DMS 273 (cell line): ENCODE results near the gene CHD1.

Experiments
- DNase-seq: peaks from one replicate; lab custom pipeline; 2025; ENCODE audit not compliant: unreplicated experiment; lab: John Stamatoyannopoulos, UW

The CHD1 gene

DNA sequence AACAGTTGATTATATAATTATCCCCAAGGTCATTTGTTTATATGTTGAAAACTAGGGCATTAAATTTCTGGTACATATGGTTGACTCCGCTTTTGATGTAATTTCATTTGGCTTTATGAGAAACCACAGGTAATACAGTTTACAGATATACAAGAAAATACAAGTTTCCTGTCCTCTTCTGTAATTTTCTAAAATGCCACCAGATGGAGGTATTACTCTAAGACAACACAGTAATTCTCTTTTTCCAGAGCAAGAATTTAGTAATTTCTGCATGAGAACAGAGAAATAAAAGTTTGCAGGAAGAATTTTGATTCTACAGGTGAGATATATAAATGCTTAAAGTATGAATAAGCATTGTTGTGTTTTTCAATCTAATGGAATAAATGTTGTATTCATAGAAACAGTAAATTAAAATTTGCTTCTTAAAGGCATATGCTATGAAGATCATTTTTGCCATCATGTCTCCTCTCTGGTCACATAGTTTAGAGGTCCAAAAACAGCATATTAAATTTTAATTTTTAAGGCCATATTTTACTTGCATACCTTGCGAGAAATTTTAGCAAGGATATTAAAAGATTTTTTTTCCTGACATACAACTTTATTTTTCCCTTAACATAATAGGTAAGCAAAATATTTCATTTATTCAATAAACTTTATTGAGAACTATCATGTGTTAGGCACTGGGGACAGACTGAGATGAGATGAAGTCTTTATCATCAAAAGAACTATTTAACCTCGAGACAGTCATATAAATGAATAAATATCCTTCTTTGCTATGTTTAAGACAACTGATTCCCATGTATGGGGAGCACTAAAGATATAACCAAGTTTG, 22.7 kb downstream of the CHD1 start:
- peak; percentile 65 for DNase-seq

DNA sequence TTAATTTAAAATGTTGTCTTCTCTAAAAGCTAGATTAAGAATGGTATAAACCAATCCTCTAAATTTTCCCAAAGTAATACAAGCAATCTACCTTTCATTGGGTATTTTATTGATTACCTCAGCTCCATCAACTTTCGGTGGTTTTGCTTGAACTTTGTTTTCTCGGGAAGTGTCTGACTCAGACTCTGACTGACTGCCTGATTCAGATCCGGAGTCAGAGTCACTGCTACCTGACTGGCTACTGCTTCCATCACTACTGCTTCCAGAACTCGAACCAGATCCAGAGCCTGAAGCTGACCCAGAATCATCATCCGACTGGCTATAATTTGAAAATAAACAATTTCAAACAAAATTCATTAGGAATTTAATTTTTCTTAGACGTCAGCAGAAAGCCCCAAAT, 24.0 kb downstream of the CHD1 start:
- DNase-seq: no peak

DNA sequence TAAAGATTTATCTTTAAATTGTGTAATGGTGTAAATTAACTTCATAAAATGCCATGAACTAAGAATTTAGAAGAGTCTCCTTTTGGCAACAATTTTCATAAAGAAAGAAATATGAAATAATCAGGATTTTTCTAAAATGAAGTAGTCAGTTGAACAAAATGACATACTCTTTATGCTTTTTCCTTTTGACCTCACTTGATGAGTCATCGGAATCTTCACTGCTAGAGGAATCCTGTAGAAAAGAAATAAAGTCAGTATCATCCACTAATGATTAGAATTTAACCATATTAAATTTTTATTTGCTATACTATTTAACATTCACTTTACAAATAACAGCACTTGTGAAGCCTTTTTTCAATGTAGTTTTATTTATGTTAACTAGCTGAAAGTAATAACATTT, 26.1 kb downstream of the CHD1 start:
- DNase-seq: no peak

DNA sequence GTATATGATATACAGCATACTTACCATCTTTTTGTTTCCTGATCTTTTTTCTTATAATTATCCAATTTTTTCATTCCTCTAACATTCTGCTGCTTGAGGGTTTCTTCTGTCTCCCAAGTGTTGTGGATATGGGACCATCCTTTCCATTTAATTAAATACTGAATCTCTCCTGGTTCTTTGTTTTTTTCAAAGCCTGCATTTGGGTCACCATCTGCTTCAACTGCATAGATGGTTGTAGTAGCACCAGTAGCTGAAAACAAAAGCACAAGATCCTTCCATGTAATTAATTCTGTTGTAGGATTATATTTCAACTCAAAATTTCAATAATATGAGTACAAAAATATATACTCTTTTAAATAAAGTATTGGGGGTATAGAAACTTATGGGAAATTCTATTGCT, 29.4 kb downstream of the CHD1 start:
- no peak for DNase-seq

DNA sequence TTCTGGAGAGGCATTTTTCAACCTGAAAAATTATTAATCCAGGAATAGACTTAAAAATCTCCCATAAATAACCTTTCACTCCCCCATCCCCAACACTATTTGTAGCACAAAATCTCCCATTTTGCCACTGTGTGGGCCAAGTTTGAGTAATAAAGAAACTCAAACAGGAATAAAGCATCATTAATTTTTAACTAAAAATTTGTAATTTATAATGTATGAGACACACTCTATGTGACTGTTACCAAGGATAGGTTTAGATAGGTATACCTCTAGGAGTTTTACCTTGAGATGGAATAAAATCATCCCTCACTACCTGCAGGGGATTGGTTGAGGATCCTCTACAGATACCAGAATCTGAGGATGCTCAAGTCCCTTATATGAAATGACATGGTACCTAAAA, 30.1 kb downstream of the CHD1 start:
- no peak for DNase-seq

DNA sequence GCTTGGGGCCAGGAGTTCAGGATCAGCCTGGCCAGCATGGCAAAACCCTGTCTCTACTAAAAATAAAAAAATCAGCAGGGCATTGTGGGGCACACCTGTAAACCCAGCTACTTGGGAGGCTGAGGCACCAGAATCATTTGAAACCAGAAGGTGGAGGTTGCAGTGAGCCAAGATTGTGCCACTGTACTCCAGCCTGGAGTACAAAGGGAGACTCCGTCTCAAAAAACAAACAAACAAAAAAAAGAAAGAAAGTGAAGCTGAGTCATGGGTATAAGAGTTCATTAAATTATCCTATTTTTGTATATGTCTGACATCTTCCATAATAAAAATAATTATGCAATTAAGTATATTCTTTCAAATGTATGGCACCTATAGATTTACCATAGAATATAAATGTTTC, 37.2 kb downstream of the CHD1 start:
- DNase-seq: no peak

DNA sequence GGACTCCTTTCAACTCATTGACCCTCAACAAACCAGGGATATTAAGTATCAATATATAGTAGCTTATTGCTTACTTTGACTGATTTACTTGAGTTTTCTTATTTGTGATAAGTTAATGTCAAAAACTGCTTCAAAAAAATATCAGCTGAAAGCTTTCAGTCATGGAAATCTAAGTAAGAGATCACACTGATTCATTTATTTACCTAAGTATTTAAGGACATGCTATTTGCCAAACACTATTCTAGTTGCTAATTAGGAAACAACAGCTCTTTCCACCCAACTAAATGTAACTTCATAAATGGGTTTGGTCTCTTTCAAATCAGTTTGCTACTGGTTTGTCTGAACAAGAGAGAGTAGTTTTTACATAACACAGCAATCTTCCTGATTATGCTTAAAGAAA, 48.2 kb downstream of the CHD1 start:
- DNase-seq: no peak

DNA sequence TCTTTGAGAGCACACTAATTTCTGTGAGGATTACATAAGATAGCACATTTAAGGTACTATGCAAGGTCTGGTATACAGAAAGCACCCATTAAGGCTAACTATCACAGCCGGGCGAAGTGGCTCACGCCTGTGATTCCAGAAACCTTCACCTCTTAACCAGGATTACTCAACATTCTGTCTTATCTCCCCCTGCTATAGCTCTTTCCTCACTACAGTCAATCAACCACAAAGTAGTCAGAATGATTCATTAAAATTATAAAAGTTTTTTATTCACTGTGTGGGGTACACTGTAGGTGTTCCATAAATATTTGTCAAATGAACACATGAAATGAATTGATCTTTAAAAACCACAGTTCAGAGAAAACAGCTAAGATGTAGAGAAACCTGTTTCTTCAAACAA, 48.7 kb downstream of the CHD1 start:
- no peak for DNase-seq

DNA sequence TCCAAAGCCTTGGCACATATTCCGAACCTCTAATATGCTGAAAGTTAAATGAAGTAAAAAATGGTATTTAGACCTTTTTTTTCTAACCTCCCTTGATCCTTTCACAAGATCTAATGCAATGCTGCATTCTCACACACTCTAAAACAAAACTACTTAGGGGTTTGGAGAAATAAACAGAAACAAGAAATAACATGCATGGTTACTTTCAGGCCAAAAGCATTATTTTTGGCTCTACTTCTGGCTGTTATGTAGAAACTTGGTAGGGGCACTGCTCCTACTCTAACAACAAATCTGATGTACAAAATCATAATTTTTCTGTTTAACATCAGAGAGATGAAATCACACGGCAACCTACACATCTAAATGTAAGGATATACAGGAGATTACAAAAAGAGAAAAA, 51.2 kb downstream of the CHD1 start:
- no peak for DNase-seq

DNA sequence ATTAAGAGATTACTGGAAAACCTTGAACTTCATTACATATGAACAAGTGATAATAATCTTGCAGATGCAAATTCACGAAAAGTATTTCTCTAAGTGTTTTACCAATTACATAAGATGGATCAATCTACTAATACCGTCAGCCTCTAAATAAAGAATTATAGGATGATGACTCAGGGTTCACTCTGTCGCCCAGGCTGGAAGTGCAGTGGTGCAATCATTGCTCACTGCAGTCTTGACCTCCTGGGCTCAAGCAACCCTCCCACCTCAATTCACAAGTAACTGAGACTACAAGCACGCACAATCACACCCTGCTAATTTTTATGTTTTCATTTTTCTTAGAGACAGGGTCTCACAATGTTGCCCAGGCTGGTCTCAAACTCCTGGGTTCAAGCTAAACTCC, 56.1 kb downstream of the CHD1 start:
- no peak for DNase-seq

DNA sequence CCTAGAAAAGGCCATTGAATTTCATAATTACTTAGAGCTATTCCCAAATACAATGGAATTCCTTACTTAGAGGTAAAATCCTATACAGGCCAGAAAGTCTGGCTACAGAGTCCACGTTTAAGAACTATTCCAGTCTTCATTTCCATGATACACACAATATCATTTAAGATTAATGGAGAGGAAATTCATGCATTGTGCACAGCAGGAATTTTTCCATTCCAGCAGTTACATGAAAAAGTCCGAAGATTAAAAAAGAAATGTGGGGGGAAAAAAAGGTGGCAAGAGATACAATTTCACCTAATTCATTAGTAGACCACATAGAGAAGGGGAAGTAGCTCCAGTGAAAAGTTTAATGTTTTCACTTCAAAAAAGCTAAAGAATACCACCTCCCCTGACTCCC, 63.1 kb downstream of the CHD1 start:
- DNase-seq: no peak

DNA sequence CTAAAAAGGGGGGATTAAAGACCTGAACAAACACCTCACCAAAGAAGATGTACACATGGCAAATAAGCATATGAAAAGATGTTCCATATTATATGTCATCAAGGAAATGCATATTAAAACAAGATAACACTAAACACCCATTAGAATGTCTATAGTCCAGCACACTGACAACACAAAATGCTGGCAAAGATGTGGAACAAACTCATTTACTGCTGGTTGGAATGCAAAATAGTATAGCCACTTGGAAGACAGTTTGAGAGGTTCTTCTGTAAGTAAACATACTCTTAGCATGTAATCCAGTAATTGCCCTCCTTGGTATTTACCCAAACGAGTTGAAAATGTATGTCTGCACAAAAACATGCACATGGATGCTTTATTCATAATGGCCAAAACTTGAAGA, 81.8 kb downstream of the CHD1 start:
- DNase-seq: no peak

DNA sequence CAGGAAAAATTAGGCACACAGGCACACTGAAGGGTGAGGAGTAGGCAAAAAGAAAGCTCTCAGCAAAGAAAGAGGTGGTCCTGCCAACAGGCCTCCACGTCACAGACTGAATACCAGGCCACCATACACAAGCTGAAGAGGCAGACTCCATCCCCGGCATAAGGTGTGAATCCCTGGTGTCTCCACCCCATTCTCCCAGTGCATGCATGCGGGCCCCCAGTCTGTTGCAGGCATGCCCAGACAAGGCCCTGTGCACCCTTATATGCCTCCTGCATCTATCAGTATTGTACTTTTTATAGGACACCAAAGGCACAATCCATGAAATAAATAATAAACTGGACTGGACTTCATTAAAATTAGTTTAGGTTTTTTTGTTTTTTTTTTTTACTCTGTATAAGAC, 82.3 kb downstream of the CHD1 start:
- no peak for DNase-seq

DNA sequence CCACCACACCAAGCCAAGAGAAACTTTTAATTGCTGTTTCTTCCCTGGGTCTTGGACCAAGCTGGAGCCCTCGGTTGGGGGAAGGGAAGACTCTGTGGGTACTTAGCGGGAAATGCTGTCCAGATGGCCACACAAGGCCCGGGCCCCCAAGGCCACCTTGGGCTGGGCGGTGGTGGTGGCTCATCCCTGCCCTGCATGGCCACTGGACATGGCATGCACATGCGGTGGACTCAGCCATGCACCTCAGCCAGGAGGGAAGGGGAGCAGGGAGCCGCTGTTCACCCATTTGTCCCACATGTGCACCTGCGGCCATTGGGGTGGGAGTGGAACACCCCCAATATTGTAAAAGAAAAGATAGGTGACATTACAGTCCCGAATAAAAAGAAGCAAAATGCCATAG, 82.9 kb downstream of the CHD1 start:
- no peak for DNase-seq

DNA sequence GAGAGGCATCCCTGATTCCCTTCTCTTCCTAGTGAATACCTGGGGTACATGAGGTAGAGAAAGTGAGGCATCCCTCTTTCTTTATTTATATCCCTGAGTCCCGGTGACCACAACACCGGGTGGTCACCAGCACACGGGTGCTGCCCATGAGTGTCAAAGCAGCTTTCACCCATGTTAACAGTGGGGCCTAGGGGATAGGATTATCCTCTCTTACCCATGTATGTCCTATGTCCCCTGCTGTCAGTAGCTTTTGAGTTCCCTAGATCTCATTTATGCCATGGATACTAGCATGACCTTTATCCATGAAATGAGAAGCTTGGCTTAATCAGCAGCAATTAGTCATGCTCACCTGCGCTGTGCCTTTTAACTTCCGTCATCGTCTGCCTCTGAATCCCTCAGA, 83.9 kb downstream of the CHD1 start:
- DNase-seq: no peak

DNA sequence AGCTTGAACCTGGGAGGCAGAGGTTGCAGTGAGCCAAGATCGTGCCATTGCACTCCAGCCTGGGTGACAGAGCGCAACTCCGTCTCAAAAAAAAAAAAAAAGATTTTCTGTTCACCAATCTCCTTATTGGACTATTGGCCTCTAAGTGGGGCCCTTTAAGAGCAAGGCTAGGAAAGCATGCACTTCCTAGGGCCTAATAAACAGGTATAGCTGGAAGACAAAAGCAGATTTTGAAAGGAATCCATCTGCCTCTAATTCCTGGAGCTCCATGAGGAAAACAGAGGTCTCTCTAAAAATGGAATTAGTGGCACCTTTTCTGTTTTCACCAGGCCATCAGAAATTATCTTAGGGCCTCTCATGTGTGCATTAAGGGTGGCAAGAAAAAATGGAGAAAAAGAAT, 85.3 kb downstream of the CHD1 start:
- DNase-seq: no peak

DNA sequence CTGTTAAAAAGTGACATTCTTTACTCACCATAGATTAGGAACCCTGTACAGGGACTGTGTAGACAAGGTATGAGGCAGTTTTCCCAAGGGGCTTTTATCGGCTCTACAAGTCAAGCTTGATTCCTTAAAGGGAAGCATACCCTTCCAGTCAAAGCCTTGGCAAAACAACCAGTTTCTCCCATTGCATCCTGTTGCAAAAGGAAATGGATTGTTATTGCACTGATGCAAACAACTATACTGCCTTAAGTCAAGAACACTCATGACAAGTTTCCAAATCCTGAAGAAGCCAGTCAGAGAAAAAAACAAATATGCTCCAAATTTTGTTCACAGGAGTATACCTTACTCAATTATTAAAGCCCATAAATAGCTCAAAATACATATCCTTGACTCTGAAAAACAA, 87.9 kb downstream of the CHD1 start:
- DNase-seq: no peak

DNA sequence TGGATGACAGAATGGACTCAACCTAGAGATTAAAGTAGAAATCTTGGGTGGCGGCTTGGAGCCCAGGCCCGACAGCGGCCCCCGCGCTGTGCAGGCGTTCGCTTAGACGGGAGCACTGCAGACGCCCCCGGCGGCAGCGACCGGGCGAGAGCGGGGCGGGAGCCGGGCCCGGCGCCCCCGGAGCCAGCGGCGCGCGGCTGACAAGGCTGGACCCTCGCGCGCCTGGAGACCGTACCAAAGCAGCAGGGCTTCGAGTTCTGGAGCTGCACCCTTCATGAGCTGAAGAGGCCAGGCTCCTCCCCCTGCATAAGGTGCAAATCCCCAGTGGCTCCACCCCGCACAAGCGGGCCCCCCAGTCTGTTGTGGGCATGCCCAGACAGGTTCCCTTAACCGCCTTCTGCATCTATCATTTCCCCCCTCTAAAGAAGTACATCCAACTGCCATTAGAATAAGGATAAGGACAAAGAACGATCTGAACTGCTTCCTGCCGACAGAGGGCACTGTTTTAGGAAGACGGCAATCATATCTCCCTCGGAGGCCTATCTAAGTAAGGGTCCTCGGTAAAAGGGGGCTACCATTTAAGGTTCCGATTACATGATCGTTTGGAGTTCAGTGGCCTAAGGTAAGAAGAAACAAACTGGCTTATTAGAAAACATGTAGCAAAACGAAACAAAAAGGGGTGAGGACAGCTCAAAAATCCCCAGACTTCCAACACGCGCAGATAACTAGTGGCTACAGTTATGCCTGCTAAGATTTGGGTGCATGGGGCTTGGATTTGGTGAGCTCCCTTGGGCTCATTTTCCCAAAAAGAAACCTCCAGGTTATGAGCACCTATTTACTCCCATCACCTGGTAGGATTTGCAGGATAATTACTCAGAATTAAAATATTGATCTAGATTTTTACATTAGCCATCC, 89.1 kb downstream of the CHD1 start:
- DNase-seq: no peak

DNA sequence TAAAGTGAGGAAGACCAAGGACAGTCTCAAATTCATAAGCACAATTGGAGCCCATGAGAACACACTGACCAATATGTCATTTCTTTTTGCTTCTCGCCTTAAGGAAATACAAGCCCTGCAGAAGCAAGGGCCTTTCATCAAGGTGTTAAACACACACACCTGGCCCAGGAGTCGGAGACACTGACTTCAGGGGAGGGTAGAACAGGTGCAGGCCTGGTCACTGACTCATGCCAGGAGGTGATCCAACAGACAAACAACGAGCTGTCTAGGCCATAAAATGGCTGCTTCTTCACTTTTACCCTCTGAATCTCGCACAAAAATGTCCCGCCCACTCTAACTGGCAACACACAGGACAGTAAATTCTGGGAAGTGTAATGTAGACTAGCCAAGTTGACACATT, 92.6 kb downstream of the CHD1 start:
- DNase-seq: no peak

DNA sequence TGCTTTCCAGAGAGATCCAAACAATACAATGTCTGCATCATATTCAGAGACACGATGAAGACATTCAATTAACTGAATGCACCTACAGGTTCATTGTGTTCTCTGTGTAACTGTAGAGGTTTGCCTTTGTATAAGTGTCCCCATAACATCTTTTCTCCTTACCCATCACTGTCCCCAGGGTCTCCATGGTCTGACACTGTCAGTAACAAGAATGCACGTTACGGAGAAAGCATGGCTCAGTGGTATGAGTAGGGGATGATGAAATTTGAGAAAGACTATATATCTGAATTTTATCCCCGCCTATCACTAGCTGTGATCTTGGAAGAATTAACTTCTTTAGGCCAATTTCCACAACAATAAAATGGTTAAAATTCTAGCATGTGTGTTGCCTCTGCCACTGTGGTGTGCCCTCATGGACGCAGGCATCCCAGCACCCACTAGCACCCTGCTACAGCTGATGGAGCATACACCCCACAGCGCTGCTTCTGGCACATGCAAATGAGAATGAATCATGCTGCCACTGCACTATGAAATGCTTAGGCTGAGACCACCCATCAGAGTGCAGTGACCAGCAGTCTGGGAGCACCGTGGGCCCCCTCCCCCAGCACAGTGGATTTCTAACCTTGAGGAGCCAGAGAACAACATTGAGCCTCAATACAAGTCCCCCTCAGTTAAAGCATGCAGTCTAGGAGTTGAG, 101.1 kb downstream of the CHD1 start:
- DNase-seq: no peak

DNA sequence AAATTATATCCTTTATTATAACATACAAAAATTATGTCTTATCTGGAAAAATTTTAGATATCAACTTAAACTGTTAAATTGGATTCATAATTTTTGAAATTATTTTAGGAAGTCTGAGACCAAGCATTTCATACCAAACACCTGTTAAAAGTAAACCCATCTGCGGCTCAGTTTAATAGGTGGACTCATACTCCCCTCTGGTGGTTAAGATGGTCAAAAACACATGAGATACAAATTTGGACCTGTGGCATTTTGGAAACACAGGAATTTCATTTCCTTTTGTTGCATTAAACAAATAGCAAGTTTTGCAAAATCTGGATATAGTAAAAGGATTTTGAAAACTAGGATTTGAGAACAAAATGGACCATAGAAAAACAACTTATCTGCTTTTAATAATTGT, 101.6 kb downstream of the CHD1 start:
- peak; percentile 76 for DNase-seq
